ENCODE results near the gene GYPA. TPM values are rescaled to one million over a fixed set of nuclear protein-coding genes. Genes with fewer than 3 reads are reported as not detected.
"Not testable (repeated sequence)": the region's sequence is repeated elsewhere in the genome, so short reads cannot be mapped to it uniquely, and the experiment has no call there.

GYPA gene
- total RNA-seq, 5 donors from 2014 or later (not counting 1 experiment from before 2014, with no cell fraction given): not detected

- WGBS (ENCODE audit: insufficient coverage): 50% methylated on average over 1 of the region's 4 CpGs
- H3K4me3 Mint-ChIP-seq; H3K4me1 Mint-ChIP-seq; ATAC-seq (replicated peaks in 1 of 4); DNase-seq; H3K9me3 ChIP-seq; H3K27me3 ChIP-seq (replicated peaks in 1 of 2; ENCODE audit: control insufficient read depth in 2 of 2, extremely low read depth in 1 of 2, insufficient read depth in 2 of 2, low read length in 1 of 2); POLR2A ChIA-PET; H3K36me3 ChIP-seq (ENCODE audit: control insufficient read depth in 2 of 2, extremely low read depth in 1 of 2, insufficient read depth in 1 of 2, low read length in 1 of 2); H3K27ac ChIP-seq (ENCODE audit: low read length); H3K36me3 Mint-ChIP-seq; H3K27ac Mint-ChIP-seq; H3K9me3 Mint-ChIP-seq; H3K4me3 ChIP-seq (ENCODE audit: control insufficient read depth in 1 of 2, extremely low read depth in 1 of 2, low read length in 1 of 2); H3K4me1 ChIP-seq (ENCODE audit: control insufficient read depth in 1 of 2, extremely low read depth in 1 of 2, insufficient read depth in 2 of 2, low read length in 2 of 2); CTCF ChIA-PET: not testable (repeated sequence)
- H3K27me3 Mint-ChIP-seq: peaks cover 9 to 13% of the 10 kb centered on the region in 2 donors
Observed at GRCh38 chr4:144093995-144094394, 46.5 kb downstream of the GYPA start.

GRCh38 chr4:144091181-144091580 lies 49.3 kb downstream of the GYPA start:
- peaks cover 4 to 18% of the 10 kb centered on the region in 2 donors for H3K27me3 Mint-ChIP-seq
- H3K27ac ChIP-seq (ENCODE audit: low read length); H3K4me1 Mint-ChIP-seq; POLR2A ChIA-PET; H3K36me3 ChIP-seq (ENCODE audit: control insufficient read depth in 2 of 2, extremely low read depth in 1 of 2, insufficient read depth in 1 of 2, low read length in 1 of 2); H3K4me1 ChIP-seq (ENCODE audit: control insufficient read depth in 1 of 2, extremely low read depth in 1 of 2, insufficient read depth in 2 of 2, low read length in 2 of 2); H3K36me3 Mint-ChIP-seq; ATAC-seq (replicated peaks in 1 of 4); H3K9me3 Mint-ChIP-seq; DNase-seq; H3K27ac Mint-ChIP-seq; H3K4me3 Mint-ChIP-seq; H3K9me3 ChIP-seq; H3K4me3 ChIP-seq (ENCODE audit: control insufficient read depth in 1 of 2, extremely low read depth in 1 of 2, low read length in 1 of 2); H3K27me3 ChIP-seq (replicated peaks in 1 of 2; ENCODE audit: control insufficient read depth in 2 of 2, extremely low read depth in 1 of 2, insufficient read depth in 2 of 2, low read length in 1 of 2); CTCF ChIA-PET: not testable (repeated sequence)
- WGBS (ENCODE audit: insufficient coverage): 100% methylated on average over 1 of the region's 2 CpGs

- Mint-ChIP-seq H3K36me3 (no peaks in the 10 kb centered on the region), H3K4me1 (no peaks in the 10 kb centered on the region), H3K9me3 (no peaks in the 10 kb centered on the region), H3K27me3 (peaks cover 2 to 14% of the 10 kb centered on the region in 2 donors), H3K27ac (no peak overlapping the region), H3K4me3 (no peak overlapping the region)
- ATAC-seq (replicated peaks in 1 of 4): no peak
- H3K9me3 ChIP-seq: no peaks in the 10 kb centered on the region
- H3K27me3 ChIP-seq (replicated peaks in 1 of 2; ENCODE audit: control insufficient read depth in 2 of 2, extremely low read depth in 1 of 2, insufficient read depth in 2 of 2, low read length in 1 of 2): no peaks in the 10 kb centered on the region
- WGBS (ENCODE audit: insufficient coverage): 80% methylated on average over 4 of the region's 5 CpGs
- ChIA-PET POLR2A (no interaction called here), CTCF (no interaction called here)
- H3K36me3 ChIP-seq (ENCODE audit: control insufficient read depth in 2 of 2, extremely low read depth in 1 of 2, insufficient read depth in 1 of 2, low read length in 1 of 2): no peaks in the 10 kb centered on the region
- no peak overlapping the region for H3K27ac ChIP-seq (ENCODE audit: low read length)
- no peak overlapping the region for H3K4me3 ChIP-seq (ENCODE audit: control insufficient read depth in 1 of 2, extremely low read depth in 1 of 2, low read length in 1 of 2)
- DNase-seq: no peak
- H3K4me1 ChIP-seq (ENCODE audit: control insufficient read depth in 1 of 2, extremely low read depth in 1 of 2, insufficient read depth in 2 of 2, low read length in 2 of 2): no peaks in the 10 kb centered on the region
Observed at GRCh38 chr4:144090744-144091143, 49.8 kb downstream of the GYPA start.

- H3K4me1 ChIP-seq (ENCODE audit: control insufficient read depth in 1 of 2, extremely low read depth in 1 of 2, insufficient read depth in 2 of 2, low read length in 2 of 2); H3K27me3 ChIP-seq (replicated peaks in 1 of 2; ENCODE audit: control insufficient read depth in 2 of 2, extremely low read depth in 1 of 2, insufficient read depth in 2 of 2, low read length in 1 of 2); DNase-seq; POLR2A ChIA-PET; H3K9me3 Mint-ChIP-seq; H3K36me3 ChIP-seq (ENCODE audit: control insufficient read depth in 2 of 2, extremely low read depth in 1 of 2, insufficient read depth in 1 of 2, low read length in 1 of 2); H3K4me3 ChIP-seq (ENCODE audit: control insufficient read depth in 1 of 2, extremely low read depth in 1 of 2, low read length in 1 of 2); H3K9me3 ChIP-seq; H3K36me3 Mint-ChIP-seq; H3K27ac Mint-ChIP-seq; ATAC-seq (replicated peaks in 1 of 4); CTCF ChIA-PET; H3K4me3 Mint-ChIP-seq; H3K27ac ChIP-seq (ENCODE audit: low read length); H3K4me1 Mint-ChIP-seq: not testable (repeated sequence)
- peaks cover 6 to 12% of the 10 kb centered on the region in 2 donors for H3K27me3 Mint-ChIP-seq
- WGBS (ENCODE audit: insufficient coverage): no CpG with 5 or more reads among the region's 3 CpGs
Observed at GRCh38 chr4:144082053-144082452, 58.5 kb downstream of the GYPA start.

- H3K4me1 Mint-ChIP-seq; H3K4me3 Mint-ChIP-seq; DNase-seq; H3K27ac ChIP-seq (ENCODE audit: low read length); POLR2A ChIA-PET; CTCF ChIA-PET; H3K27ac Mint-ChIP-seq; H3K27me3 ChIP-seq (replicated peaks in 1 of 2; ENCODE audit: control insufficient read depth in 2 of 2, extremely low read depth in 1 of 2, insufficient read depth in 2 of 2, low read length in 1 of 2); H3K9me3 ChIP-seq; H3K9me3 Mint-ChIP-seq; ATAC-seq (replicated peaks in 1 of 4); H3K36me3 ChIP-seq (ENCODE audit: control insufficient read depth in 2 of 2, extremely low read depth in 1 of 2, insufficient read depth in 1 of 2, low read length in 1 of 2); H3K4me1 ChIP-seq (ENCODE audit: control insufficient read depth in 1 of 2, extremely low read depth in 1 of 2, insufficient read depth in 2 of 2, low read length in 2 of 2); H3K4me3 ChIP-seq (ENCODE audit: control insufficient read depth in 1 of 2, extremely low read depth in 1 of 2, low read length in 1 of 2); H3K36me3 Mint-ChIP-seq; H3K27me3 Mint-ChIP-seq: not testable (repeated sequence)
- WGBS (ENCODE audit: insufficient coverage): 88% methylated on average over 1 of the region's 4 CpGs
Observed at GRCh38 chr4:144080135-144080534, 60.4 kb downstream of the GYPA start.

GRCh38 chr4:144078746-144079145 lies 61.8 kb downstream of the GYPA start:
- POLR2A ChIA-PET: interaction anchor here in 1 of 2 donors (0.7 kb wide), 1 partner anchor 288 kb away, joined by 4 read pairs; no protein-coding TSS in a partner anchor
- H3K27me3 Mint-ChIP-seq; H3K4me1 ChIP-seq (ENCODE audit: control insufficient read depth in 1 of 2, extremely low read depth in 1 of 2, insufficient read depth in 2 of 2, low read length in 2 of 2); H3K27me3 ChIP-seq (replicated peaks in 1 of 2; ENCODE audit: control insufficient read depth in 2 of 2, extremely low read depth in 1 of 2, insufficient read depth in 2 of 2, low read length in 1 of 2); H3K4me3 ChIP-seq (ENCODE audit: control insufficient read depth in 1 of 2, extremely low read depth in 1 of 2, low read length in 1 of 2); CTCF ChIA-PET; ATAC-seq (replicated peaks in 1 of 4); H3K9me3 ChIP-seq; H3K4me3 Mint-ChIP-seq; H3K27ac Mint-ChIP-seq; H3K36me3 Mint-ChIP-seq; H3K27ac ChIP-seq (ENCODE audit: low read length); H3K4me1 Mint-ChIP-seq; DNase-seq; H3K9me3 Mint-ChIP-seq; H3K36me3 ChIP-seq (ENCODE audit: control insufficient read depth in 2 of 2, extremely low read depth in 1 of 2, insufficient read depth in 1 of 2, low read length in 1 of 2): not testable (repeated sequence)
- WGBS (ENCODE audit: insufficient coverage): no CpG with 5 or more reads among the region's 2 CpGs

GRCh38 chr4:144061556-144061955 lies 79.0 kb downstream of the GYPA start:
- H3K4me3 ChIP-seq (ENCODE audit: control insufficient read depth in 1 of 2, extremely low read depth in 1 of 2, low read length in 1 of 2); H3K27ac ChIP-seq (ENCODE audit: low read length); H3K9me3 ChIP-seq; POLR2A ChIA-PET; H3K36me3 ChIP-seq (ENCODE audit: control insufficient read depth in 2 of 2, extremely low read depth in 1 of 2, insufficient read depth in 1 of 2, low read length in 1 of 2); H3K4me1 Mint-ChIP-seq; H3K4me1 ChIP-seq (ENCODE audit: control insufficient read depth in 1 of 2, extremely low read depth in 1 of 2, insufficient read depth in 2 of 2, low read length in 2 of 2); CTCF ChIA-PET; H3K27me3 ChIP-seq (replicated peaks in 1 of 2; ENCODE audit: control insufficient read depth in 2 of 2, extremely low read depth in 1 of 2, insufficient read depth in 2 of 2, low read length in 1 of 2); H3K27ac Mint-ChIP-seq; ATAC-seq (replicated peaks in 1 of 4); H3K27me3 Mint-ChIP-seq; H3K36me3 Mint-ChIP-seq; DNase-seq; H3K4me3 Mint-ChIP-seq: not testable (repeated sequence)
- H3K9me3 Mint-ChIP-seq: peaks cover 0 to 16% (median 9%) of the 10 kb centered on the region in 3 donors
